GM23338 (cell line): ENCODE data around the gene GPR142.

Experiments
- CREB1 ChIP-seq: fragments of 250-450 bp; sonication (Bioruptor Pico); IDR thresholded peaks from 2 replicates; pipeline ENCODE4 v1.5.0; 2020; ENCODE audit warnings: low read depth, mild to moderate bottlenecking, moderate library complexity
- EZH2 ChIP-seq: fragments of 200-600 bp; sonication (generic); IDR thresholded peaks from one replicate; pipeline ENCODE4 v1.8.0; 2017; ENCODE audit warnings: antibody characterized with exemption, mild to moderate bottlenecking, low read depth; ENCODE audit not compliant: unreplicated experiment
- JUNB ChIP-seq: IDR thresholded peaks from one replicate; pipeline ENCODE4 v1.6.1; 2016; ENCODE audit warnings: antibody characterized with exemption; ENCODE audit not compliant: unreplicated experiment
- POLR2AphosphoS5 ChIP-seq: IDR thresholded peaks from 2 replicates; pipeline ENCODE4 v1.6.1; 2016; ENCODE audit warnings: antibody characterized with exemption, low read depth
- ZNF462 ChIP-seq: fragments of 250-450 bp; sonication (Bioruptor Pico); IDR thresholded peaks from 2 replicates; pipeline ENCODE4 v1.5.0; 2020; ENCODE audit warnings: mild to moderate bottlenecking, moderate library complexity
- TF ChIP-seq, protein P1 (sequence below), 2 experiments: fragments of 200-600 bp in 1 of 2; sonication (generic) in 1 of 2; conservative IDR thresholded peaks; 2 replicates each; pipeline versions ENCODE4 v1.5.1 to v1.6.1; 2016 to 2017; ENCODE audit warnings: antibody characterized with exemption in 2 of 2, low read depth in 2 of 2, mild to moderate bottlenecking in 2 of 2, moderate library complexity in 1 of 2

GRCh38 chr17:74362810-74363498, 4.4 kb upstream of the GPR142 start:
- TF ChIP-seq, protein P1, sequence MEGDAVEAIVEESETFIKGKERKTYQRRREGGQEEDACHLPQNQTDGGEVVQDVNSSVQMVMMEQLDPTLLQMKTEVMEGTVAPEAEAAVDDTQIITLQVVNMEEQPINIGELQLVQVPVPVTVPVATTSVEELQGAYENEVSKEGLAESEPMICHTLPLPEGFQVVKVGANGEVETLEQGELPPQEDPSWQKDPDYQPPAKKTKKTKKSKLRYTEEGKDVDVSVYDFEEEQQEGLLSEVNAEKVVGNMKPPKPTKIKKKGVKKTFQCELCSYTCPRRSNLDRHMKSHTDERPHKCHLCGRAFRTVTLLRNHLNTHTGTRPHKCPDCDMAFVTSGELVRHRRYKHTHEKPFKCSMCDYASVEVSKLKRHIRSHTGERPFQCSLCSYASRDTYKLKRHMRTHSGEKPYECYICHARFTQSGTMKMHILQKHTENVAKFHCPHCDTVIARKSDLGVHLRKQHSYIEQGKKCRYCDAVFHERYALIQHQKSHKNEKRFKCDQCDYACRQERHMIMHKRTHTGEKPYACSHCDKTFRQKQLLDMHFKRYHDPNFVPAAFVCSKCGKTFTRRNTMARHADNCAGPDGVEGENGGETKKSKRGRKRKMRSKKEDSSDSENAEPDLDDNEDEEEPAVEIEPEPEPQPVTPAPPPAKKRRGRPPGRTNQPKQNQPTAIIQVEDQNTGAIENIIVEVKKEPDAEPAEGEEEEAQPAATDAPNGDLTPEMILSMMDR (conservative IDR thresholded peaks at IDR 0.05; ENCODE audit: low read depth in 2 of 2), result no peak
- TF ChIP-seq EZH2 (no peak), ZNF462 (CRISPR knock-in tag) (no peak), CREB1 (CRISPR knock-in tag) (no peak), POLR2AphosphoS5 (no peak), JUNB (no peak)
